Measurements from ENCODE around the gene CTSL. TPM values are rescaled to one million over a fixed set of nuclear protein-coding genes. Genes with fewer than 3 reads are reported as not detected.

Gene CTSL
- total and polyA plus RNA-seq, 11 donors: 86.6 to 382 (median 130) TPM

- intact Hi-C loops (cut with DNase I): no loop called here
- no peak overlapping the region for H3K27ac ChIP-seq
- ATAC-seq (peak; percentile 67 to 90 (median 82)), DNase-seq (peak in 2 of 5 donors; percentile 29 to 73)
- peaks cover 0 to 21% (median 2%) of the 10 kb centered on the region in 9 donors for H3K27me3 ChIP-seq
- H3K4me3 ChIP-seq: peak overlapping the region in 3 of 12 donors; percentile 3 to 5 (median 3)
- 52 to 70% (median 56%) methylated on average over 21 to 25 of the region's 25 CpGs for WGBS, 4 donors
- H3K4me1 ChIP-seq: peaks cover 0 to 8% (median 0%) of the 10 kb centered on the region in 12 donors
- H3K9me3 ChIP-seq: no peaks in the 10 kb centered on the region
- no peak for TF ChIP-seq CTCF (IDR thresholded peaks at IDR 0.05)
- TF ChIP-seq POLR2A (IDR thresholded peaks at IDR 0.05): no peak
- no peaks in the 10 kb centered on the region for H3K36me3 ChIP-seq
Measured at GRCh38 chr9:87771316-87772006, 45.5 kb downstream of the CTSL start.

GRCh38 chr9:87776481-87777379 lies 50.8 kb downstream of the CTSL start:
- Histone ChIP-seq H3K4me3 (no peak overlapping the region), H3K27ac (no peak overlapping the region), H3K27me3 (peaks cover 0 to 3% (median 0%) of the 10 kb centered on the region in 9 donors), H3K9me3 (no peaks in the 10 kb centered on the region), H3K4me1 (peaks cover 0 to under 1% (median 0%) of the 10 kb centered on the region in 12 donors), H3K36me3 (no peaks in the 10 kb centered on the region)
- intact Hi-C loops (cut with DNase I): no loop called here
- WGBS, 4 donors: 78 to 85% (median 80%) methylated on average over 8 of the region's 8 CpGs
- ATAC-seq (no peak), DNase-seq (no peak)
- no peak for TF ChIP-seq POLR2A (IDR thresholded peaks at IDR 0.05)
- TF ChIP-seq CTCF (IDR thresholded peaks at IDR 0.05): no peak

GRCh38 chr9:87778996-87779395 lies 53.1 kb downstream of the CTSL start:
- no peak for DNase-seq
- Histone ChIP-seq H3K4me3 (no peak overlapping the region), H3K27me3 (no peaks in the 10 kb centered on the region), H3K36me3 (no peaks in the 10 kb centered on the region), H3K4me1 (no peaks in the 10 kb centered on the region), H3K9me3 (no peaks in the 10 kb centered on the region), H3K27ac (no peak overlapping the region)
- TF ChIP-seq CTCF (IDR thresholded peaks at IDR 0.05): no peak
- TF ChIP-seq POLR2A (IDR thresholded peaks at IDR 0.05): no peak
- 94 to 100% (median 95%) methylated on average over 4 of the region's 4 CpGs for WGBS, 4 donors
- no peak for ATAC-seq
- intact Hi-C loops (cut with DNase I): no loop called here

Other genes starting within 250 kb of the CTSL start
- 10 to 100 TPM in 2 of 9 donors, 1 to 10 TPM in 7; 1.5 to 52.5 (median 2.7) TPM for gene DAPK1, start 228.3 kb upstream of the CTSL start, total RNA-seq
- gene DAPK1, start 228.3 kb upstream of the CTSL start, polyA plus RNA-seq: 1 to 10 TPM; 1.0 TPM
- gene SPATA31E1, start 156.8 kb downstream of the CTSL start, total RNA-seq: not detected
- not detected for gene SPATA31E1, start 156.8 kb downstream of the CTSL start, polyA plus RNA-seq
- not detected for gene SPATA31C1, start 191.8 kb downstream of the CTSL start, total RNA-seq
- gene SPATA31C1, start 191.8 kb downstream of the CTSL start, polyA plus RNA-seq: not detected
- 1 to 10 TPM; 1.2 to 4.8 (median 1.9) TPM for gene CDK20, start 248.4 kb downstream of the CTSL start, total RNA-seq
- 1 to 10 TPM; 1.6 to 3.1 TPM for gene CDK20, start 248.4 kb downstream of the CTSL start, polyA plus RNA-seq

Data from heart left ventricle (tissue), 16 donors.